GM18526 (cell line): ENCODE data around the gene RPL9.

ENCODE experiments used
- POLR2A ChIP-seq: IDR thresholded peaks from 3 replicates; pipeline ENCODE4 v1.6.1; 2011; ENCODE audit not compliant: insufficient read length; ENCODE audit errors: extremely low read depth

The RPL9 gene

DNA sequence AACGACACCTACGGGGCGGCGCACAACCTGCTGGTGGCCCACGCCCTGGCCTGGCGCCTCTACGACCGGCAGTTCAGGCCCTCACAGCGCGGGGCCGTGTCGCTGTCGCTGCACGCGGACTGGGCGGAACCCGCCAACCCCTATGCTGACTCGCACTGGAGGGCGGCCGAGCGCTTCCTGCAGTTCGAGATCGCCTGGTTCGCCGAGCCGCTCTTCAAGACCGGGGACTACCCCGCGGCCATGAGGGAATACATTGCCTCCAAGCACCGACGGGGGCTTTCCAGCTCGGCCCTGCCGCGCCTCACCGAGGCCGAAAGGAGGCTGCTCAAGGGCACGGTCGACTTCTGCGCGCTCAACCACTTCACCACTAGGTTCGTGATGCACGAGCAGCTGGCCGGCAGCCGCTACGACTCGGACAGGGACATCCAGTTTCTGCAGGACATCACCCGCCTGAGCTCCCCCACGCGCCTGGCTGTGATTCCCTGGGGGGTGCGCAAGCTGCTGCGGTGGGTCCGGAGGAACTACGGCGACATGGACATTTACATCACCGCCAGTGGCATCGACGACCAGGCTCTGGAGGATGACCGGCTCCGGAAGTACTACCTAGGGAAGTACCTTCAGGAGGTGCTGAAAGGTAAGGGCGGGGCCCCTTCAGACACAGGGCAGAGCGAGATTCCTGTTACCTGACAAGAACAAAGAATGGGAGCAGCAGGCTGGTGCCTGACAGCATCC lies 11.7 kb downstream of the RPL9 start:
- no peak for TF ChIP-seq POLR2A

DNA sequence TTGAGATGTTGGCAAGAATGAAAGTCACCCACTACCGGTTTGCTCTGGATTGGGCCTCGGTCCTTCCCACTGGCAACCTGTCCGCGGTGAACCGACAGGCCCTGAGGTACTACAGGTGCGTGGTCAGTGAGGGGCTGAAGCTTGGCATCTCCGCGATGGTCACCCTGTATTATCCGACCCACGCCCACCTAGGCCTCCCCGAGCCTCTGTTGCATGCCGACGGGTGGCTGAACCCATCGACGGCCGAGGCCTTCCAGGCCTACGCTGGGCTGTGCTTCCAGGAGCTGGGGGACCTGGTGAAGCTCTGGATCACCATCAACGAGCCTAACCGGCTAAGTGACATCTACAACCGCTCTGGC lies 12.3 kb downstream of the RPL9 start:
- TF ChIP-seq POLR2A = no peak

DNA sequence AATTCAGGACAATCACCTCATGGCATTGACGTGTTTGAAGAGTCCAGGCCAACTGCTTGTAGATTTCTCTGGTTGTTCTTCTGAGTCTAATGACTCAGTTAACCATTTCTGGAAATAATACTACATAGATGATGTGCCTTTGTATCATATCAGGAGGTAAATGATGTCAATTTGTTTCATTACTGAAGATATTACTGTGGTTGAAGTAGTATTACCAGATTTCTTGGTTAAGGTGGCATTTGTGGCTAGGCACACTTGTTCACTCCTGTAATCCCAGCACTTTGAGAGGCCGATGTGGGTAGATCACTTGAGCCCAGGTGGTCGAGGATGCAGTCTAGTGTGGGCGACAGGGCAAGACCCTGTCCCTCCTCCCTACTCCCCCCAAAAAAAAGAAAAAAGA lies 15.7 kb downstream of the RPL9 start:
- no peak for TF ChIP-seq POLR2A

DNA sequence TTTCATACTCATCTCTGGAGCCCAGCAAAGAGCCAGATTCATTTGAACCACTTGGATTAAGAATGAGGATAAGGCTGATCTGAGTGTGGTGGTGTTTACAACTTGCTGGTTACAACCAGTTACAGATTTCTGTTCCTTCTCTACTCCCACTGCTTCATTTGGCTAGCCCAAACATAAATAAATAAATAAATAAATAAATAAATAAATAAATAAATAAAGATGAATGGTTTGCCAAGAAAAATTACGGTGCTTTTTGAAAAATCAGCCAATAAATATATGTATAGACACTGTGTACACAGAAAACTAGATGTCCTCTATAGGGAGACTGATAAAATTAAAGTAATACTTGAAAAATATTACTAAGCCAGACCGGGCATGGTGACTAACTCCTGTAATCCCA lies 17.1 kb downstream of the RPL9 start:
- no peak for TF ChIP-seq POLR2A

DNA sequence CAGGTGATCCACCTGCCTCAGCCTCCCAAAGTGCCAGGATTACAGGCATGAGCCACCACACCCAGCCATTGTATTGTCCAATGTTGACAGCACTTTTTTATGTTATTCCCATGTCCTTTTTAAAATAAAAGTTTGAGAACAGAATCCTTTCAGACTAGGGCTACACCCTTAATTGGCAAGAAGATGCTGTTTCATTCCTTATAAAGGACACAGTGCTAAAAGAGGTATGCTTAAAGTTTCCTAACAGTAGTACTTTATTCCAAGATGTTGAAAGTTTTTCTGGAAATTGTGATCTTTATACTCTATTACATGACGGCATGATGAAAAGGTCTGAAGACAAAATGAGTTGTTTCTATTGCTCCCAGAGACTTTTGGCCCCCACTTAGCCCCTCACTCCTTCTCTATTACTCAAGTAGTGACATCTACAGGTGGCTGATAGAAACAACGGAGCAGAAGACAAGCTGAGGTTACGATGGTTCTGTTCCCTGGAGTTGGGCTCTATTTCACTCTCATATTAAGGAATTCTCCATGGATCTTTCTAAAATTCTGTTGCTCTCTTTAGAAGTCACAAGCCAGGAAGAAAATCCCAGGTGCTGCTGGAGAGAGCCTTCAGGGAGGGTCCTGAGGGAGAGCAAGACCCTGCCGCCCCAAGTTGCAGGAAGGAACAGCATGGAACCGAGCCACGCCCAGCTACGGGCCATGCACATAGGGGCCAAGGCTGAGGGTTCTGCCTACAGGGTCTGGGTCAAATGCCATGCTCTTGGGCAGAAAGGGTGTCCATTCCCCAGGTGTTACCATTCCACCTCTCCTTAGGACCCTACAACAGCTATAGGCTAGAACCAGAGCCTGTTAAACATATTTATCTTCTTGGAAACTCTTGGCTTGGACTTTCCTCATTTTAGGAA lies 22.8 kb downstream of the RPL9 start:
- no peak for TF ChIP-seq POLR2A

DNA sequence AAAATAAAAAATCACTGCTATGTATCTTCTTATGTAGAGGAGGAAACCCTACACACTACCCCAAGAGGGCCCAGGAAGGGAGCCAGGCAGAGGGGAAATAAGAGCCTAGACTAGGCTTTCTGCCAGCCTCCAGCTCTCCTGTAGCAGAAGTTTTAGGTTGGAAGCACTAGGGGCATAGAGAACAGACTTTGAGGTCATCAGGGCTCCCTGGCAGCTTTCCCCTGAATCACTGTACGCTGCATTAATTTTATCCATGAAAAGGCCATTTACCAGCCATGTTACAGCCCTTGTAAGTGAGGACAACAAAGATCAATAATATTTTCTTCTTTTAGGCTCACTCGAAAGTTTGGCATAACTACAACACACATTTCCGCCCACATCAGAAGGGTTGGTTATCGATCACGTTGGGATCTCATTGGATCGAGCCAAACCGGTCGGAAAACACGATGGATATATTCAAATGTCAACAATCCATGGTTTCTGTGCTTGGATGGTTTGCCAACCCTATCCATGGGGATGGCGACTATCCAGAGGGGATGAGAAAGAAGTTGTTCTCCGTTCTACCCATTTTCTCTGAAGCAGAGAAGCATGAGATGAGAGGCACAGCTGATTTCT lies 24.7 kb downstream of the RPL9 start:
- no peak for TF ChIP-seq POLR2A

DNA sequence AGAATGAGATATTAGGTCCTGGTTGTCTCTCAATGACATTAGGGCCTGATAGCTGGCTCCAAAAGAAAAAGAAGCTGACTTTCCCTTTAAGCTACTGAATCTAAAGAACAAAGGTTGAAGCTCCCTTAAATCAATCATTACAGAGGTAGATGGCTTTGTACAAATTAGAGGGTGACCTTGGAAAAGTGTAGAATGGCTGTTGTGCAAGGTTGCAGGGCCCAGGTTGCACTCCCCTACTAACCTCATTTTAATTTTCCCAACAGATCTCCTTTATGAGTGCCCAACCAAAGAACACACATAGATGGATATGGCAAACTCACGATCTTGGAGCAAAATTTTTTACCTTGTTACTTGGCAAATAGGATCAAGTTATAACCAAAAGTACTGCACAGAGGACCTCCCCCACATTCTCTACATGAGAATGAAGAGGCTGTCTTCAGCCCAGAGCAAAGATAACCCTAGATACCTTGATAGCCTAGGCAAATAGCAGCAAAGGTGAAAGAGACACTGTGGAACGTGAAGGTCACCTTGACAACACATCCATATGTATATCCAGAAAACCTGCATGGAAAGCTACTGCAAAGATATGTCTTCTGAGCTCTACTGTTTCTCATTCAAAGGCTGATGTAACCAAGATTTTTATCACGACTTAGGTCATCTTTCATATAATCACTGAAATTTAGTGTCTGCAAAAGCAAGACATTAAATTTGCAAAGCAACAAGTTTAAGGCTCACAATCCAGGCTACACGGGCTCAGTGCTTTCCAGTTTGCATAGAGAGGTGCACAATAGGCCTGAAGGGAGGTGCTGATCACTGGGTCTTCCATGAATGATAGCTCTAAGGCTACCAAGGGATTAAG lies 29.0 kb downstream of the RPL9 start:
- TF ChIP-seq POLR2A = no peak

DNA sequence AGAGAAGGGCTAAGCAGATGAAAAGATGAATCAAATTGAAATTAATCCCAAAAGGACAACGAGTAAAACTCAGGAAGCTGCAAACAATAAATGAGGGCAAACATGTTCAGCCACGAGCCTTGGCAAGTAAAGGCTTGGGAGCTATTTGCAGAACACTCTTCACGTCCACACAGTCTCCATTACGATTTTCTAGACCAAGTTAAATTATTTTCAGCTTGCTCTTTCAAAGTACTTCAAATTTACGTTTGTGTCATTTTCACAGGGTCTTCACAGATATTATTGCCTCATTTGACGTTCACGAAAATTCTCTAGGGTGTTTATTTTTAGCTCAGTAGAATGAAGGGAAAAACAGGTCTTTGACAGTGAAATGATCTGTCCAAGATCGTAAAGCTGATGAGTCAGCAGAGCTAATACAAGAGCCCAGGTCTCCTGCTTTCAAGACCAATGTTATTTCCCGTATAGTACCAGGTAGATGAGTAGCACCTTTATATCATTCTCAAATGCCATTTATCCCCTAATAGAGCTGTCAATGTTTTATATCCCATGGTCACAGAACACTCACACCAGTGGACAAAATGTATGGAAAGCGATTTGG lies 31.1 kb downstream of the RPL9 start:
- no peak for TF ChIP-seq POLR2A

DNA sequence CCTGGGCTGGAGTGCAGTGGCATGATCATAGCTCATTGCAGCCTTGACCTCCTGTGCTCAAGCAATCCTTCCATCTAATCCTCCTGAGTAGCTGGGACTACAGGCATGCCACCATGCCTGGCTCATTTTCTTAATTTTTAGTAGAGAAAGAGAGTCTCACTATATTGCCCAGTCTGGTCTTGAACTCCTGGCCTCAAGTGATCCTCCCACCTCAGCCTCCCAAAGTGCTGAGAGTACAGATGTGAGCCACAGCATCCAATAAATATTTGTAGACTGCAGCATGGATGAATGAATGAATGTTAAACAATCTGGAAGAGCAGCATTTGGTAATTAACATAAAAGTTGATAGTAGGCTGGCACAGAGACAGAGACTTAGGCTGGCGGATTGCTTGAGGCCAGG lies 32.0 kb downstream of the RPL9 start:
- TF ChIP-seq POLR2A = no peak

DNA sequence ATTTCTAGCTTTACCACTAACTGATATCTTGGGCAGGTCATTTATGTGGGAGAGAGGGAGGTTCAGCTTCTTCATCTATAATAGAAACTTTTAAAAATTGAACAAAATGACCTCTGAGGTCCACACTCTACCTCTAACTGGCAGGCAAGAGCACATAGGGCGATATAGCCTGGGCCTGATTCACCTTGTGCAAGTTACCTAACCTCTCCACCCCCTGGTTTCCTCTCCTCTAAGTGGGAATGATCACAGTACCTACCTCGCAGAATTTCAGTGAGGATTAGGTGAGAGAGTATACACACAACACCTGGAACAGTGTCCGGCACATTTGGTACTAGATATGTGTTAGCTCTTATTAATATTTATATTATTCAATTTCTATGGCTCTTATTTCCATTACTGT lies 36.5 kb downstream of the RPL9 start:
- TF ChIP-seq POLR2A = no peak

DNA sequence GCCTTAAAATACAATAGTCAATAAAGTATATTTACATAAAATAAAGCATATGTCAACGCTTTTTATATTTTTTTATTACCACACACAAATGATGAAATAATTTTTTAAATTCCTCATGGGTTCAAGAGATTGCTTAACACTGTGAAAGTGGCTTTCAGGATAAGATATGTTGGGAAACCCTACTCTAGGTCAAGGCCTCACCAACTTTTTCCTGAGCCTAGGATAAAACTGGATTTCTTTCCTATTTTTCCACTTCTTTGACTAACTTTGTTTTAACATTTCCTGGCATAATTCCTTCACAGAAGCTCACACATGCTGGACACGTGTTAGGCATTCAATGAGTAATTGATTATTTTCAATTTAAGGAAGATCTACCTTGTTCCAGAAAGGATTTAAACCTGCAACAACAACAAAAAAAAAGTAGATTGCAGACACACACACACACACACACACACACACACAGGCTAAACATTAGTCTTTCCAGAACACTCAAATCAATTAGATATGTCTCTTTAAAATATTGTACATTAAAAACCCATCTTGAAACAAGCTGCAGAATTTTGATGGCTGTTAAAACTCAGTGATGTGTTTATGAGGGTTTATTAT lies 42.9 kb downstream of the RPL9 start:
- TF ChIP-seq POLR2A = no peak

DNA sequence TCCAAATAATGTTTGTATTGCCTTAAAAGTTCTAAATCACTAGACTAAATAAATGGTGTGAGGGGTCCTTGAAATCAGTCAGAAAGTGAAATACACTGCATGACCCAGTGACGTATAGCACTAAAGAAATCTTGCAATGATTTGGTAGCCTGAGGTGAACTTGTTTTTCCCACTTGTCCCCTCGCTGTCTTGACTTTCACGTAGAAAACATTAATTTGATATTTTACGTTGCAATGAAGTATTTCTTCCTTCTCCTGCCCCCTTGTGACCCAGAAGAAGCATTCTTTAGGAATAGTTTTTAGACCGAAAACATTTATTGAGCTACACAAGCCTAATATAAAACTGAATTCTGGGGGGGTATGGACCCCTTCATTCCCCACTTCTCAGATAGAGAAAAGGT lies 48.3 kb downstream of the RPL9 start:
- TF ChIP-seq POLR2A = no peak

DNA sequence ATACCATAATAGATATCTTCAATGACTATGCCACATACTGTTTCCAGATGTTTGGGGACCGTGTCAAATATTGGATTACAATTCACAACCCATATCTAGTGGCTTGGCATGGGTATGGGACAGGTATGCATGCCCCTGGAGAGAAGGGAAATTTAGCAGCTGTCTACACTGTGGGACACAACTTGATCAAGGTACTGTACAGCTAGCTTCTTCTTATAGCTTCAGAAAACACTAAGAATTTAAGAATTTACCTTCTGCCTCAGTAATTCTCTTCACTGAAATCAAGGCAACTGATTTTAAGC lies 51.2 kb downstream of the RPL9 start:
- TF ChIP-seq POLR2A = no peak

DNA sequence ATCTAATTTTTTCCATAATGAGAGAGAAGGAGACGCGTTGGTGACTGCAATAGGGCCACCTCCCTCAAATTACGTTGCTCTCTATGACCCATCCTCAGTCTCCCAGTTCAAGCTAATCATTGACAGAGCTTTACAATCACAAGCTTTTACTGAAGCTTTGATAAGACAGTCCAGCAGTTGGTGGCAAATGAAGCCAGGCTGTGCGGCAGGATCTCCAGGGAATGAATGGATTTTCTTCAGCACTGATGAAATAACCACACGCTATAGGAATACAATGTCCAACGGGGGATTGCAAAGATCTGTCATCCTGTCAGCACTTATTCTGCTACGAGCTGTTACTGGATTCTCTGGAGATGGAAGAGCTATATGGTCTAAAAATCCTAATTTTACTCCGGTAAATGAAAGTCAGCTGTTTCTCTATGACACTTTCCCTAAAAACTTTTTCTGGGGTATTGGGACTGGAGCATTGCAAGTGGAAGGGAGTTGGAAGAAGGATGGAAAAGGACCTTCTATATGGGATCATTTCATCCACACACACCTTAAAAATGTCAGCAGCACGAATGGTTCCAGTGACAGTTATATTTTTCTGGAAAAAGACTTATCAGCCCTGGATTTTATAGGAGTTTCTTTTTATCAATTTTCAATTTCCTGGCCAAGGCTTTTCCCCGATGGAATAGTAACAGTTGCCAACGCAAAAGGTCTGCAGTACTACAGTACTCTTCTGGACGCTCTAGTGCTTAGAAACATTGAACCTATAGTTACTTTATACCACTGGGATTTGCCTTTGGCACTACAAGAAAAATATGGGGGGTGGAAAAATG lies 51.7 kb downstream of the RPL9 start, which contains the start of gene KLB:
Gene KLB (plus strand): TSS at position 168 of the 821 bp plus-strand sequence. CDS start 20 bp downstream, at position 188.
- no peak for TF ChIP-seq POLR2A
